ENCODE results near the gene ODF2. TPM values are rescaled to one million over a fixed set of nuclear protein-coding genes. Genes with fewer than 3 reads are reported as not detected.

ODF2 gene
- total RNA-seq, 1 experiment from 2014 or later, result 31.9 TPM

DNA sequence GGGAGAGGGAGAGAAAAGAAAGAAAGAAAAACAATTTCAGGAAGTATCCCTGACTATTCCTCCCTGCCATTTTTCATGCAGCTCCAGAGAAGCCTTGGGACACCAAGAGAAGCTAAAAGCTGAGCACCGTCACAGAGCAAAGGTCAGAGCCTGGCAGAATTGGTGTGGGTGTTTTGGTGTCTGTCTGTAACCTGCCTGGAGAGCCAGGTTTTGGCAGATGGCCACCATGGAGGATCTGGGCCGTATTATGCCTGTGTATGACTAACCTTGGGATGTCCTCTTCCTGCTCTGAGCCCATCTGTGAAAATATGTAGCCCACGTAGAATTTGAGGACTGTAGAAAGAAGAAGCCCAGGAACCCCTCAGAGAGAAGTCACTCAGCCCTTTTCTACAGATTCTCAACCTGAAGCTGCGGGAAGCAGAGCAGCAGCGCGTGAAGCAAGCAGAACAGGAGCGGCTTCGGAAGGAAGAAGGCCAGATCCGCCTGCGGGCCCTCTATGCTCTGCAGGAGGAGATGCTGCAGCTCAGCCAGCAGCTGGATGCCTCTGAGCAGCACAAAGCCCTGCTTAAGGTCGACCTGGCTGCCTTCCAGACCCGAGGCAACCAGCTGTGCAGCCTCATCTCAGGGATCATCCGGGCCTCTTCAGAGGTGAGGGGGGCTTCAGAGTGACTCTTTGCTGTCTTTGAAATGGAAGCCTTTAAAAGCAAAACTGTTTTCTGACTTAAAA, 67.6 kb downstream of the ODF2 start:
- H3K9me3 Mint-ChIP-seq, result peaks cover 11% of the 10 kb centered on the region
- POLR2A ChIA-PET, result no interaction called here
- no peaks in the 10 kb centered on the region for H3K4me1 Mint-ChIP-seq
- H3K4me3 Mint-ChIP-seq, result no peak overlapping the region
- ATAC-seq, result peak; percentile 77
- CTCF ChIA-PET, result interaction anchor here (0.8 kb wide), 1 partner anchor 329 kb away, joined by 3 read pairs; no protein-coding TSS in a partner anchor
- H3K27me3 Mint-ChIP-seq (ENCODE audit: low read depth), result no peaks in the 10 kb centered on the region
- no peak overlapping the region for H3K27ac Mint-ChIP-seq
- peaks cover 30% of the 10 kb centered on the region for H3K36me3 Mint-ChIP-seq
- TF ChIP-seq MLX (CRISPR knock-in tag; IDR thresholded peaks at IDR 0.05), result no peak
- TF ChIP-seq, protein P1, sequence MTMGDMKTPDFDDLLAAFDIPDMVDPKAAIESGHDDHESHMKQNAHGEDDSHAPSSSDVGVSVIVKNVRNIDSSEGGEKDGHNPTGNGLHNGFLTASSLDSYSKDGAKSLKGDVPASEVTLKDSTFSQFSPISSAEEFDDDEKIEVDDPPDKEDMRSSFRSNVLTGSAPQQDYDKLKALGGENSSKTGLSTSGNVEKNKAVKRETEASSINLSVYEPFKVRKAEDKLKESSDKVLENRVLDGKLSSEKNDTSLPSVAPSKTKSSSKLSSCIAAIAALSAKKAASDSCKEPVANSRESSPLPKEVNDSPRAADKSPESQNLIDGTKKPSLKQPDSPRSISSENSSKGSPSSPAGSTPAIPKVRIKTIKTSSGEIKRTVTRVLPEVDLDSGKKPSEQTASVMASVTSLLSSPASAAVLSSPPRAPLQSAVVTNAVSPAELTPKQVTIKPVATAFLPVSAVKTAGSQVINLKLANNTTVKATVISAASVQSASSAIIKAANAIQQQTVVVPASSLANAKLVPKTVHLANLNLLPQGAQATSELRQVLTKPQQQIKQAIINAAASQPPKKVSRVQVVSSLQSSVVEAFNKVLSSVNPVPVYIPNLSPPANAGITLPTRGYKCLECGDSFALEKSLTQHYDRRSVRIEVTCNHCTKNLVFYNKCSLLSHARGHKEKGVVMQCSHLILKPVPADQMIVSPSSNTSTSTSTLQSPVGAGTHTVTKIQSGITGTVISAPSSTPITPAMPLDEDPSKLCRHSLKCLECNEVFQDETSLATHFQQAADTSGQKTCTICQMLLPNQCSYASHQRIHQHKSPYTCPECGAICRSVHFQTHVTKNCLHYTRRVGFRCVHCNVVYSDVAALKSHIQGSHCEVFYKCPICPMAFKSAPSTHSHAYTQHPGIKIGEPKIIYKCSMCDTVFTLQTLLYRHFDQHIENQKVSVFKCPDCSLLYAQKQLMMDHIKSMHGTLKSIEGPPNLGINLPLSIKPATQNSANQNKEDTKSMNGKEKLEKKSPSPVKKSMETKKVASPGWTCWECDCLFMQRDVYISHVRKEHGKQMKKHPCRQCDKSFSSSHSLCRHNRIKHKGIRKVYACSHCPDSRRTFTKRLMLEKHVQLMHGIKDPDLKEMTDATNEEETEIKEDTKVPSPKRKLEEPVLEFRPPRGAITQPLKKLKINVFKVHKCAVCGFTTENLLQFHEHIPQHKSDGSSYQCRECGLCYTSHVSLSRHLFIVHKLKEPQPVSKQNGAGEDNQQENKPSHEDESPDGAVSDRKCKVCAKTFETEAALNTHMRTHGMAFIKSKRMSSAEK (CRISPR knock-in tag; IDR thresholded peaks at IDR 0.05; ENCODE audit: borderline replicate concordance), result no peak
- no peak for TF ChIP-seq ZNF396 (CRISPR knock-in tag; IDR thresholded peaks at IDR 0.05; ENCODE audit: borderline replicate concordance)
- TF ChIP-seq JAZF1 (CRISPR knock-in tag; IDR thresholded peaks at IDR 0.05), result no peak
- TF ChIP-seq HMGA2 (CRISPR knock-in tag; IDR thresholded peaks at IDR 0.05), result no peak
- TF ChIP-seq AR (CRISPR knock-in tag; IDR thresholded peaks at IDR 0.05), result no peak
- TF ChIP-seq RORB (CRISPR knock-in tag; IDR thresholded peaks at IDR 0.05), result no peak
- no peak for TF ChIP-seq NR1H2 (CRISPR knock-in tag; IDR thresholded peaks at IDR 0.05)
- TF ChIP-seq ARID4B (CRISPR knock-in tag; IDR thresholded peaks at IDR 0.05; ENCODE audit: borderline replicate concordance), result no peak
- TF ChIP-seq ATF6 (CRISPR knock-in tag; IDR thresholded peaks at IDR 0.05), result no peak
- no peak for TF ChIP-seq TEAD1 (CRISPR knock-in tag; IDR thresholded peaks at IDR 0.05)
- no peak for TF ChIP-seq IRF1 (CRISPR knock-in tag; IDR thresholded peaks at IDR 0.05)
- TF ChIP-seq GABPB1 (CRISPR knock-in tag; IDR thresholded peaks at IDR 0.05), result no peak
- TF ChIP-seq ZNF281 (CRISPR knock-in tag; IDR thresholded peaks at IDR 0.05), result no peak
- TF ChIP-seq NFE2L1 (CRISPR knock-in tag; IDR thresholded peaks at IDR 0.05), result no peak
- peak; percentile 22 for DNase-seq (ENCODE audit: low spot score)

Measured in WTC11 (cell line).